Brain microvascular endothelial cell (primary cell): ENCODE results near the gene S100A16.
A peak's percentile ranks its signal among the peaks of the same experiment; 100 is the strongest.
"Not testable (repeated sequence)": the region's sequence is repeated elsewhere in the genome, so short reads cannot be mapped to it uniquely, and the experiment has no call there.

Source experiments
- DNase-seq: peaks from one replicate; pipeline ENCODE4 v3.0.0-alpha.2; 2020
- H3K27ac ChIP-seq: fragments of 250-450 bp; sonication (Bioruptor Pico); 2 replicates; pipeline ENCODE4 v1.5.1; 2020; ENCODE audit warnings: mild to moderate bottlenecking, moderate library complexity
- H3K27me3 ChIP-seq: fragments of 250-450 bp; sonication (Bioruptor Pico); replicated peaks from 2 replicates; pipeline ENCODE4 v1.5.1; 2020; ENCODE audit warnings: mild to moderate bottlenecking
- H3K36me3 ChIP-seq: fragments of 250-450 bp; sonication (Bioruptor Pico); replicated peaks from 2 replicates; pipeline ENCODE4 v1.5.1; 2020; ENCODE audit warnings: mild to moderate bottlenecking
- H3K4me3 ChIP-seq: 2 replicates; pipeline ENCODE4 v1.5.1; 2011; ENCODE audit warnings: low read depth, mild to moderate bottlenecking, control low read depth, low read length, moderate library complexity
- CTCF ChIP-seq: IDR thresholded peaks from 2 replicates; pipeline ENCODE4 v1.5.1; 2011; ENCODE audit warnings: low read depth, mild to moderate bottlenecking, moderate library complexity, low read length, control low read depth, inconsistent platforms; ENCODE audit errors: missing control alignments
- in situ Hi-C: cut with HindIII; loops from 2 replicates; pipeline ENCODE4 v1.10.0; 2017; ENCODE audit warnings: low sequenced_read_pairs, low pct_ligation_motif_present

Gene S100A16

GRCh38 chr1:153599847-153600246, 13.1 kb downstream of the S100A16 start:
- no peak overlapping the region for H3K4me3 ChIP-seq
- H3K27me3 ChIP-seq: no peaks in the 10 kb centered on the region
- TF ChIP-seq CTCF: no peak
- no peaks in the 10 kb centered on the region for H3K36me3 ChIP-seq
- in situ Hi-C loops: no loop called here
- DNase-seq: no peak
- no peak overlapping the region for H3K27ac ChIP-seq

- Histone ChIP-seq H3K27me3 (no peaks in the 10 kb centered on the region), H3K4me3 (no peak overlapping the region), H3K27ac (no peak overlapping the region), H3K36me3 (no peaks in the 10 kb centered on the region)
- in situ Hi-C loops: no loop called here
- TF ChIP-seq CTCF: no peak
- peak; percentile 28 for DNase-seq
Observed at GRCh38 chr1:153598309-153599172, 14.4 kb downstream of the S100A16 start.

- peak; percentile 55 for DNase-seq
- H3K27ac ChIP-seq: no peak overlapping the region
- H3K4me3 ChIP-seq: no peak overlapping the region
- no peak for TF ChIP-seq CTCF
- no peaks in the 10 kb centered on the region for H3K27me3 ChIP-seq
- in situ Hi-C loops: no loop called here
- no peaks in the 10 kb centered on the region for H3K36me3 ChIP-seq
Observed at GRCh38 chr1:153597206-153597605, 15.7 kb downstream of the S100A16 start.

- Histone ChIP-seq H3K27me3 (no peaks in the 10 kb centered on the region), H3K27ac (no peak overlapping the region), H3K4me3 (no peak overlapping the region), H3K36me3 (no peaks in the 10 kb centered on the region)
- TF ChIP-seq CTCF: no peak
- in situ Hi-C loops: no loop called here
- DNase-seq: no peak
Observed at GRCh38 chr1:153592748-153593147, 20.2 kb downstream of the S100A16 start.

- Histone ChIP-seq H3K27ac (no peak overlapping the region), H3K36me3 (no peaks in the 10 kb centered on the region), H3K27me3 (no peaks in the 10 kb centered on the region), H3K4me3 (no peak overlapping the region)
- in situ Hi-C loops: no loop called here
- TF ChIP-seq CTCF: no peak
- DNase-seq: no peak
Observed at GRCh38 chr1:153588482-153588881, 24.5 kb downstream of the S100A16 start.

- H3K27me3 ChIP-seq, H3K36me3 ChIP-seq, H3K27ac ChIP-seq, in situ Hi-C loops, H3K4me3 ChIP-seq, DNase-seq: not testable (repeated sequence)
Observed at GRCh38 chr1:153588033-153588432, 24.9 kb downstream of the S100A16 start.
